Cortex of kidney (tissue), 1 donor: ENCODE measurements around the gene DCAF17.
"Not testable (repeated sequence)": the region's sequence is repeated elsewhere in the genome, so short reads cannot be mapped to it uniquely, and the experiment has no call there.

Source experiments
- DNase-seq: peaks from one replicate; lab custom pipeline; 2025; lab: John Stamatoyannopoulos, UW

The DCAF17 gene

GRCh38 chr2:171460537-171460936 is 26.5 kb downstream of the DCAF17 start:
- DNase-seq: no peak

- no peak for DNase-seq
Measured at GRCh38 chr2:171469176-171469575, 35.1 kb downstream of the DCAF17 start.

- DNase-seq: no peak
Measured at GRCh38 chr2:171470129-171470528, 36.1 kb downstream of the DCAF17 start.

GRCh38 chr2:171475979-171476378 is 42.0 kb downstream of the DCAF17 start:
- no peak for DNase-seq

GRCh38 chr2:171478345-171478744 is 44.3 kb downstream of the DCAF17 start:
- no peak for DNase-seq

- DNase-seq: no peak
Measured at GRCh38 chr2:171479154-171479814, 45.3 kb downstream of the DCAF17 start.

GRCh38 chr2:171480908-171481307 is 46.9 kb downstream of the DCAF17 start:
- DNase-seq: no peak

GRCh38 chr2:171482308-171482707 is 48.3 kb downstream of the DCAF17 start:
- DNase-seq: no peak

- DNase-seq: no peak
Measured at GRCh38 chr2:171482877-171483276, 48.9 kb downstream of the DCAF17 start.

- DNase-seq: no peak
Measured at GRCh38 chr2:171483793-171484192, 49.8 kb downstream of the DCAF17 start.

GRCh38 chr2:171485116-171485515 is 51.1 kb downstream of the DCAF17 start:
- DNase-seq: no peak

GRCh38 chr2:171487201-171487600 is 53.2 kb downstream of the DCAF17 start:
- DNase-seq: no peak

GRCh38 chr2:171487803-171488259 is 53.8 kb downstream of the DCAF17 start:
- DNase-seq: no peak

- DNase-seq: no peak
Measured at GRCh38 chr2:171490577-171490976, 56.6 kb downstream of the DCAF17 start.

- DNase-seq: no peak
Measured at GRCh38 chr2:171491292-171491691, 57.3 kb downstream of the DCAF17 start.

- no peak for DNase-seq
Measured at GRCh38 chr2:171492664-171493063, 58.6 kb downstream of the DCAF17 start.

- DNase-seq: not testable (repeated sequence)
Measured at GRCh38 chr2:171497664-171498063, 63.6 kb downstream of the DCAF17 start.

- DNase-seq: no peak
Measured at GRCh38 chr2:171505374-171505773, 71.3 kb downstream of the DCAF17 start.

GRCh38 chr2:171509945-171510731 is 76.1 kb downstream of the DCAF17 start:
- DNase-seq: no peak

GRCh38 chr2:171512014-171512413 is 78.0 kb downstream of the DCAF17 start:
- no peak for DNase-seq

GRCh38 chr2:171512683-171513195 is 78.7 kb downstream of the DCAF17 start:
- no peak for DNase-seq

GRCh38 chr2:171513719-171514160 is 79.7 kb downstream of the DCAF17 start:
- DNase-seq: no peak
